Caco-2 (cell line): ENCODE measurements around the gene UBA5. TPM values are rescaled to one million over a fixed set of nuclear protein-coding genes. Genes with fewer than 3 reads are reported as not detected.

ENCODE experiments used
- BruUV-seq: library from RNA; stranded (reverse); fragments of 400-500 nt; replicated peaks from 2 replicates; lab custom pipeline; 2021; lab: Mats Ljungman, UMichigan
- CTCF ChIA-PET: fragments of 300-600 bp; sonication (Branson Sonifier 250); formaldehyde crosslinking; loops from one replicate; lab custom pipeline; 2022; ENCODE audit warnings: antibody characterized with exemption; lab: Charles Lee
- POLR2A ChIA-PET: fragments of 300-600 bp; sonication (Branson Sonifier 250); formaldehyde crosslinking; loops from one replicate; lab custom pipeline; 2022; ENCODE audit warnings: antibody characterized with exemption; lab: Charles Lee
- DNase-seq, 2 experiments: peaks; one replicate each; pipeline versions ENCODE4 v3.0.0 to v3.0.0-alpha.2; 2020 to 2022
- H3K27me3 ChIP-seq: replicated peaks from 2 replicates; pipeline ENCODE4 v1.6.0; 2011; ENCODE audit warnings: low read length; ENCODE audit not compliant: control insufficient read depth, insufficient read depth
- H3K36me3 ChIP-seq: 2 replicates; pipeline ENCODE4 v1.5.1; 2011; ENCODE audit warnings: low read length; ENCODE audit not compliant: control insufficient read depth, insufficient read depth
- H3K4me1 ChIP-seq: fragments of 250-450 bp; sonication (Bioruptor Pico); 2 replicates; pipeline ENCODE4 v1.5.1; 2020; ENCODE audit warnings: mild to moderate bottlenecking
- H3K4me3 ChIP-seq: 2 replicates; pipeline ENCODE4 v1.5.1; 2011; ENCODE audit warnings: low read depth, mild to moderate bottlenecking, control low read depth, low read length
- H3K9me3 ChIP-seq: fragments of 250-450 bp; sonication (Bioruptor Pico); 2 replicates; pipeline ENCODE4 v1.5.1; 2020; ENCODE audit warnings: mild to moderate bottlenecking, moderate library complexity
- H3K27ac Mint-ChIP-seq: one replicate; pipeline ENCODE4 v1.8.0; 2022; ENCODE audit warnings: mixed read lengths; ENCODE audit not compliant: unreplicated experiment
- H3K27me3 Mint-ChIP-seq: one replicate; pipeline ENCODE4 v1.8.0; 2022; ENCODE audit warnings: mixed read lengths; ENCODE audit not compliant: insufficient read depth, unreplicated experiment
- H3K36me3 Mint-ChIP-seq: one replicate; pipeline ENCODE4 v1.8.0; 2022; ENCODE audit warnings: mild to moderate bottlenecking, mixed read lengths; ENCODE audit not compliant: insufficient read depth, unreplicated experiment
- H3K4me1 Mint-ChIP-seq: one replicate; pipeline ENCODE4 v1.8.0; 2022; ENCODE audit warnings: low read depth, mixed read lengths; ENCODE audit not compliant: unreplicated experiment
- H3K4me3 Mint-ChIP-seq: one replicate; pipeline ENCODE4 v1.8.0; 2022; ENCODE audit warnings: mild to moderate bottlenecking, moderate library complexity, mixed read lengths; ENCODE audit not compliant: unreplicated experiment
- H3K9me3 Mint-ChIP-seq: one replicate; pipeline ENCODE4 v1.8.0; 2022; ENCODE audit warnings: mixed read lengths; ENCODE audit not compliant: unreplicated experiment
- CTCF ChIP-seq, 2 experiments: fragments of 200-600 bp in 1 of 2; IDR thresholded peaks; 1 replicate in 1 of 2; 2 replicates in 1 of 2; pipeline versions ENCODE4 v1.5.1 to v1.8.0; 2011 to 2022; ENCODE audit warnings: antibody characterized with exemption in 1 of 2, control low read depth in 1 of 2, inconsistent platforms in 1 of 2, low read depth in 1 of 2, low read length in 1 of 2, mild to moderate bottlenecking in 1 of 2, moderate library complexity in 1 of 2; ENCODE audit not compliant: insufficient read depth in 1 of 2, severe bottlenecking in 1 of 2, unreplicated experiment in 1 of 2
- intact Hi-C: fragments of 100-400 bp; cut with micrococcal nuclease; formaldehyde crosslinking; loops from one replicate; pipeline ENCODE4 v1.10.0; 2022; ENCODE audit not compliant: unreplicated experiment
- total RNA-seq: library from RNA; stranded (reverse); gene quantifications from 2 replicates; pipeline ENCODE4 v1.2.3, GENCODE V29; 2022

UBA5 gene
- total RNA-seq, 1 experiment from 2014 or later: 47.6 TPM

DNA sequence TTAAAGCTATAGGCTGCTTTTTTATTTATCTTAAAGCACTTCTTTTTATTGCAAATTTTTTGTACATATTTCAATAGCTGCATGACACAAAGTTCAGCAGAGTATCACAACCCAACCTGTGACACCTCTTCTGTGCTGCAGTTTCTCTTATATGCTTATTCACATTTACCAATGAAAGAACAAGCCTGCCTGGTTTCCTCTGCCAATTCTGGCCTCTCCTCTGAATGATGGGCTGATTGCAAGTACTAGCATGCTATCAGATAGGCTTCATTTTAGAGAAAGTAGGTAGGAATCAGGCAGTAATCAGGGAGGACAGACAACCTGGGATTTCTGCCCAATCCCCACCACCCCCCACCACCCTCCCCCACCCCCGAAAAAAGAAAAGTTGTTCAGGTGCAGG is 36.5 kb upstream of the UBA5 start:
- no peaks in the 10 kb centered on the region for H3K9me3 ChIP-seq
- TF ChIP-seq CTCF (IDR thresholded peaks at IDR 0.05; ENCODE audit: insufficient read depth in 1 of 2, low read depth in 1 of 2, low read length in 1 of 2, severe bottlenecking in 1 of 2, unreplicated experiment in 1 of 2): no peak
- Mint-ChIP-seq H3K36me3 (no peaks in the 10 kb centered on the region), H3K4me3 (no peak overlapping the region), H3K4me1 (no peaks in the 10 kb centered on the region), H3K27me3 (no peaks in the 10 kb centered on the region), H3K9me3 (no peaks in the 10 kb centered on the region), H3K27ac (no peak overlapping the region)
- H3K36me3 ChIP-seq: no peaks in the 10 kb centered on the region
- no peaks in the 10 kb centered on the region for H3K27me3 ChIP-seq
- DNase-seq: no peak
- CTCF ChIA-PET: interaction anchor here (0.6 kb wide), 1 partner anchor 166 kb away, joined by 3 read pairs; no protein-coding TSS in a partner anchor
- BruUV-seq: no TSS peak
- POLR2A ChIA-PET: no interaction called here
- intact Hi-C loops: no loop called here
- H3K4me3 ChIP-seq: no peak overlapping the region
- H3K4me1 ChIP-seq: no peaks in the 10 kb centered on the region

DNA sequence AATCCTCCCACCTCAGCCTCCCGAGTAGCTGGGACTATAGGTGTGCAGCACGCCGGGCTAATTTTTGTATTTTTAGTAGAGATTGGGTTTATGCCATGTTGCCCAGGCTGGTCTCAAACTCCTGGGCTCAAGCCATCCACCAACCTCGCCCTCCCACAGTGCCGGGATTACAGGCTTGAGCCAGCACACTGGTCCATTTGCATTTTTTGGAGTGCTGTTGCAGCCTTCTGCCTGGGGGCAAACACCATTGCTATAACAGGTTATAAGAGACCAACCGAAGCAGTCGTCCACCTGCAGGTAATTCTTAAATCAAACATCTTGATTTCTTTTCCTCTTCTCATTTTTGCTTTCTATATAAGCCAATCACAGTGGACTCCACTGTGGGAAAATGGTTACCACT is 35.3 kb upstream of the UBA5 start:
- Mint-ChIP-seq H3K27me3 (no peaks in the 10 kb centered on the region), H3K27ac (no peak overlapping the region), H3K9me3 (no peaks in the 10 kb centered on the region), H3K4me1 (no peaks in the 10 kb centered on the region), H3K36me3 (peaks cover under 1% of the 10 kb centered on the region), H3K4me3 (no peak overlapping the region)
- Histone ChIP-seq H3K27me3 (no peaks in the 10 kb centered on the region), H3K36me3 (no peaks in the 10 kb centered on the region), H3K9me3 (no peaks in the 10 kb centered on the region), H3K4me1 (no peaks in the 10 kb centered on the region), H3K4me3 (no peak overlapping the region)
- ChIA-PET POLR2A (no interaction called here), CTCF (no interaction called here)
- TF ChIP-seq CTCF (IDR thresholded peaks at IDR 0.05; ENCODE audit: insufficient read depth in 1 of 2, low read depth in 1 of 2, low read length in 1 of 2, severe bottlenecking in 1 of 2, unreplicated experiment in 1 of 2): no peak
- no peak for DNase-seq
- intact Hi-C loops: no loop called here
- BruUV-seq: no TSS peak

- no peak overlapping the region for H3K4me3 Mint-ChIP-seq
- H3K9me3 Mint-ChIP-seq: no peaks in the 10 kb centered on the region
- no peak overlapping the region for H3K4me3 ChIP-seq
- no peak for DNase-seq
- H3K9me3 ChIP-seq: no peaks in the 10 kb centered on the region
- no peaks in the 10 kb centered on the region for H3K27me3 ChIP-seq
- ChIA-PET POLR2A (no interaction called here), CTCF (no interaction called here)
- no peaks in the 10 kb centered on the region for H3K36me3 ChIP-seq
- no peaks in the 10 kb centered on the region for H3K27me3 Mint-ChIP-seq
- H3K27ac Mint-ChIP-seq: no peak overlapping the region
- intact Hi-C loops: no loop called here
- H3K4me1 ChIP-seq: no peaks in the 10 kb centered on the region
- no peaks in the 10 kb centered on the region for H3K4me1 Mint-ChIP-seq
- BruUV-seq: no TSS peak
- peaks cover 5% of the 10 kb centered on the region for H3K36me3 Mint-ChIP-seq
- no peak for TF ChIP-seq CTCF (IDR thresholded peaks at IDR 0.05; ENCODE audit: insufficient read depth in 1 of 2, low read depth in 1 of 2, low read length in 1 of 2, severe bottlenecking in 1 of 2, unreplicated experiment in 1 of 2)
These were observed 34.5 kb upstream of the UBA5 start for GRCh38 chr3:132625613-132626012.
